H1 (cell line): ENCODE data around the gene ST6GALNAC4. TPM values are rescaled to one million over a fixed set of nuclear protein-coding genes. Genes with fewer than 3 reads are reported as not detected.

Experiments
- CTCF ChIA-PET: fragments of 300-600 bp; sonication (Branson Sonifier 250); formaldehyde crosslinking; loops from one replicate; lab custom pipeline; 2021; ENCODE audit not compliant: partially characterized antibody; lab: Charles Lee
- POLR2A ChIA-PET: fragments of 300-600 bp; sonication (Branson Sonifier 250); formaldehyde crosslinking; loops from one replicate; lab custom pipeline; 2021; ENCODE audit warnings: inconsistent platforms; ENCODE audit not compliant: partially characterized antibody; lab: Charles Lee
- DNase-seq, 2 experiments: peaks; one replicate each; pipeline versions ENCODE4 v3.0.0 to v3.0.0-alpha.2; 2010 to 2022; ENCODE audit warnings: low spot score in 2 of 2, low read depth in 1 of 2, mixed read lengths in 1 of 2
- FAIRE-seq: peaks from 2 replicates; lab custom pipeline; 2011; peaks lifted over from hg19 to GRCh38; lab: Jason Lieb, UNC
- H2AFZ ChIP-seq: 2 replicates; pipeline ENCODE4 v1.8.1; 2012; ENCODE audit warnings: low read length, inconsistent platforms
- H2AK5ac ChIP-seq: 2 replicates; pipeline ENCODE4 v1.6.1; 2013; ENCODE audit warnings: low read depth, low read length
- H2BK120ac ChIP-seq: replicated peaks from 2 replicates; pipeline ENCODE3; 2013; ENCODE audit warnings: low read depth, low read length, inconsistent platforms
- H2BK12ac ChIP-seq: 2 replicates; pipeline ENCODE4 v1.6.1; 2013; ENCODE audit warnings: low read depth, low read length
- H2BK15ac ChIP-seq: 2 replicates; pipeline ENCODE4 v1.6.1; 2013; ENCODE audit warnings: low read length
- H2BK20ac ChIP-seq: 2 replicates; pipeline ENCODE4 v1.6.1; 2013; ENCODE audit warnings: low read length
- H2BK5ac ChIP-seq: 2 replicates; pipeline ENCODE4 v1.6.1; 2013; ENCODE audit warnings: low read depth, low read length
- H3K14ac ChIP-seq: 2 replicates; pipeline ENCODE4 v1.6.1; 2013; ENCODE audit warnings: inconsistent platforms; ENCODE audit not compliant: insufficient read length
- H3K18ac ChIP-seq: 2 replicates; pipeline ENCODE4 v1.6.1; 2013; ENCODE audit warnings: low read length; ENCODE audit errors: extremely low read depth
- H3K23ac ChIP-seq: 2 replicates; pipeline ENCODE4 v1.6.1; 2013; ENCODE audit warnings: inconsistent platforms; ENCODE audit not compliant: insufficient read length
- H3K23me2 ChIP-seq: 2 replicates; pipeline ENCODE4 v1.6.1; 2013; ENCODE audit warnings: low read depth, low read length
- H3K27ac ChIP-seq: 2 replicates; pipeline ENCODE4 v1.6.1; 2011; ENCODE audit warnings: low read depth, low read length, inconsistent platforms
- H3K27me3 ChIP-seq, 4 experiments: replicated peaks in 1 of 4; 1 replicate in 1 of 4; 2 replicates in 3 of 4; pipeline versions ENCODE4 v1.6.1 to v1.8.1; 2011 to 2013; ENCODE audit warnings: low read length in 3 of 4, mild to moderate bottlenecking in 3 of 4, inconsistent platforms in 2 of 4, mixed read lengths in 2 of 4, moderate library complexity in 1 of 4; ENCODE audit not compliant: control insufficient read depth in 3 of 4, insufficient read depth in 3 of 4; ENCODE audit errors: extremely low read depth in 1 of 4
- H3K36me3 ChIP-seq, 4 experiments: 2 replicates each; pipeline versions ENCODE4 v1.6.1 to v1.8.1; 2011 to 2013; ENCODE audit warnings: mild to moderate bottlenecking in 4 of 4, low read length in 3 of 4, moderate library complexity in 2 of 4, control low read depth in 1 of 4, inconsistent platforms in 1 of 4; ENCODE audit not compliant: insufficient read depth in 4 of 4, control insufficient read depth in 2 of 4
- H3K4ac ChIP-seq: replicated peaks from 2 replicates; pipeline ENCODE3; 2013; ENCODE audit warnings: low read length, low read depth, mixed read lengths, inconsistent platforms; ENCODE audit not compliant: insufficient read length
- H3K4me1 ChIP-seq, 4 experiments: replicated peaks in 1 of 4; 1 replicate in 1 of 4; 2 replicates in 3 of 4; pipeline versions ENCODE4 v1.6.1 to v1.8.1; 2011 to 2013; ENCODE audit warnings: low read length in 3 of 4, inconsistent platforms in 2 of 4, mixed read lengths in 1 of 4; ENCODE audit not compliant: insufficient read depth in 4 of 4, control insufficient read depth in 3 of 4
- H3K4me2 ChIP-seq, 2 experiments: 2 replicates each; pipeline versions ENCODE4 v1.6.1 to v1.8.1; 2011 to 2013; ENCODE audit warnings: low read depth in 2 of 2, low read length in 2 of 2, control low read depth in 1 of 2, inconsistent platforms in 1 of 2, mild to moderate bottlenecking in 1 of 2; ENCODE audit not compliant: insufficient read depth in 1 of 2
- H3K4me3 ChIP-seq, 4 experiments: fragments of 200-600, 300-600 bp in 1 of 4; sonication (generic), shearing (Covaris generic), sonication (Bioruptor Twin) in 1 of 4; 2 replicates each; pipeline versions ENCODE4 v1.5.1 to v1.8.1; 2011 to 2016; ENCODE audit warnings: low read length in 4 of 4, low read depth in 3 of 4, control low read depth in 2 of 4, inconsistent platforms in 2 of 4, mild to moderate bottlenecking in 2 of 4, mixed read lengths in 1 of 4, moderate library complexity in 1 of 4; ENCODE audit not compliant: insufficient read depth in 2 of 4; ENCODE audit errors: extremely low read depth in 1 of 4
- H3K56ac ChIP-seq: replicated peaks from 2 replicates; pipeline ENCODE3; 2013; ENCODE audit warnings: low read depth, mild to moderate bottlenecking, mixed read lengths, low read length, inconsistent platforms; ENCODE audit not compliant: insufficient read length
- H3K79me1 ChIP-seq: 2 replicates; pipeline ENCODE4 v1.6.1; 2013; ENCODE audit warnings: low read depth, low read length, control low read depth
- H3K79me2 ChIP-seq, 2 experiments: 2 replicates each; pipeline versions ENCODE4 v1.6.1 to v1.8.1; 2012 to 2013; ENCODE audit warnings: low read length in 2 of 2, mild to moderate bottlenecking in 2 of 2, inconsistent platforms in 1 of 2; ENCODE audit not compliant: insufficient read depth in 2 of 2, control insufficient read depth in 1 of 2
- H3K9ac ChIP-seq, 4 experiments: replicated peaks in 1 of 4; 1 replicate in 1 of 4; 2 replicates in 3 of 4; pipeline versions ENCODE4 v1.6.1 to v1.8.1; 2011 to 2013; ENCODE audit warnings: low read depth in 3 of 4, low read length in 3 of 4, control low read depth in 2 of 4, mild to moderate bottlenecking in 2 of 4, moderate library complexity in 2 of 4, inconsistent platforms in 1 of 4; ENCODE audit errors: extremely low read depth in 1 of 4
- H3K9me3 ChIP-seq, 2 experiments: 2 replicates each; pipeline versions ENCODE4 v1.6.1 to v1.8.1; 2012 to 2013; ENCODE audit warnings: mild to moderate bottlenecking in 2 of 2, moderate library complexity in 2 of 2, control low read depth in 1 of 2, inconsistent platforms in 1 of 2, low read depth in 1 of 2, low read length in 1 of 2, mixed read lengths in 1 of 2; ENCODE audit not compliant: insufficient read depth in 2 of 2
- H4K20me1 ChIP-seq, 2 experiments: replicated peaks in 1 of 2; 2 replicates each; pipeline versions ENCODE3 to v1.8.1; 2011 to 2013; ENCODE audit warnings: inconsistent platforms in 2 of 2, low read length in 2 of 2, mild to moderate bottlenecking in 1 of 2; ENCODE audit not compliant: insufficient read depth in 2 of 2, control insufficient read depth in 1 of 2
- H4K5ac ChIP-seq: 2 replicates; pipeline ENCODE4 v1.6.1; 2013; ENCODE audit warnings: low read length, low read depth, mixed read lengths, inconsistent platforms; ENCODE audit not compliant: insufficient read length
- H4K8ac ChIP-seq: 2 replicates; pipeline ENCODE4 v1.8.0; 2013; ENCODE audit warnings: mild to moderate bottlenecking, moderate library complexity, low read length, inconsistent platforms; ENCODE audit not compliant: insufficient read depth; ENCODE audit errors: extremely low read depth
- H4K91ac ChIP-seq: replicated peaks from 2 replicates; pipeline ENCODE3; 2013; ENCODE audit warnings: low read length, mixed read lengths, inconsistent platforms; ENCODE audit not compliant: insufficient read length
- CBX8 ChIP-seq: fragments of 300-800, 300-1000 bp; sonication (generic); IDR thresholded peaks from 2 replicates; pipeline ENCODE4 v1.7.1; 2016; ENCODE audit warnings: low read depth, low read length, borderline replicate concordance
- CHD1 ChIP-seq: IDR thresholded peaks from 2 replicates; pipeline ENCODE4 v1.6.1; 2012; ENCODE audit warnings: low read depth, low read length, improper control_type of control experiment
- SAP30 ChIP-seq: fragments of 300-600 bp; sonication (generic); IDR thresholded peaks from 2 replicates; pipeline ENCODE4 v1.7.1; 2012; ENCODE audit warnings: low read length, moderate library complexity, mild to moderate bottlenecking, inconsistent platforms; ENCODE audit not compliant: insufficient read depth, insufficient replicate concordance
- SIN3A ChIP-seq, 2 experiments: IDR thresholded peaks in 1 of 2; conservative IDR thresholded peaks in 1 of 2; 2 replicates each; pipeline ENCODE4 v1.6.1; 2011 to 2012; ENCODE audit warnings: low read length in 2 of 2, improper control_type of control experiment in 1 of 2, low read depth in 1 of 2, mild to moderate bottlenecking in 1 of 2
- SP2 ChIP-seq: IDR thresholded peaks from 2 replicates; pipeline ENCODE4 v1.6.1; 2012; ENCODE audit warnings: mild to moderate bottlenecking, low read length, inconsistent platforms
- SUZ12 ChIP-seq: fragments of 200-600 bp; sonication (generic); IDR thresholded peaks from 2 replicates; pipeline ENCODE4 v1.6.1; 2012; ENCODE audit warnings: mild to moderate bottlenecking, inconsistent platforms, low read length, moderate library complexity, mixed read lengths
- TBP ChIP-seq: IDR thresholded peaks from 2 replicates; pipeline ENCODE4 v1.6.1; 2011; ENCODE audit warnings: low read depth, low read length, improper control_type of control experiment
- WGBS, 2 experiments: shearing (Covaris generic) in 1 of 2; methylation state at CpG; one replicate each; pipeline versions ENCODE4 v1.1.6 to v1.1.7; 2013 to 2015; ENCODE audit warnings: low lambda C conversion rate in 2 of 2, mixed read lengths in 2 of 2, inconsistent platforms in 1 of 2, low coverage in 1 of 2, missing lambda C conversion rate in 1 of 2; ENCODE audit not compliant: insufficient replicate concordance in 2 of 2, insufficient coverage in 1 of 2, insufficient read length in 1 of 2; ENCODE audit errors: extremely low coverage in 1 of 2, missing lambda C conversion rate in 1 of 2; 5-methylcytosine and 5-hydroxymethylcytosine counted together
- polyA plus RNA-seq, 7 experiments: library from polyadenylated mRNA; depleted of rRNA in 3 of 7; stranded (reverse) in 5 of 7; unstranded in 2 of 7; fragments of >200 nt in 5 of 7; fragments of 200-250 nt in 2 of 7; gene quantifications; 1 replicate in 5 of 7; 2 replicates in 1 of 7; 4 replicates in 1 of 7; pipeline versions ENCODE4 v1.2.1 to v1.2.3, GENCODE V29; 2011 to 2013; ENCODE audit warnings: missing spikeins in 2 of 7, mixed read lengths in 2 of 7
- total RNA-seq: library from RNA; stranded (reverse); fragmentation: NEBNext Ultra II Directional; extraction: Animal tissue kit (Norgen Biotek cat#: 25700); gene quantifications from 2 replicates; pipeline ENCODE4 v1.2.1, GENCODE V29; 2021
- TF ChIP-seq, protein P1 (sequence below): IDR thresholded peaks from 2 replicates; pipeline ENCODE4 v1.6.1; 2012; ENCODE audit warnings: low read length, inconsistent platforms
- TF ChIP-seq, protein P2 (sequence below): IDR thresholded peaks from 2 replicates; pipeline ENCODE4 v1.6.1; 2012; ENCODE audit warnings: inconsistent platforms

ST6GALNAC4 gene
- total and polyA plus RNA-seq, 2 of the 8 experiments (the other 6 are each of a cell fraction or from before 2014, with no cell fraction given): 21.8 to 34.1 TPM

DNA sequence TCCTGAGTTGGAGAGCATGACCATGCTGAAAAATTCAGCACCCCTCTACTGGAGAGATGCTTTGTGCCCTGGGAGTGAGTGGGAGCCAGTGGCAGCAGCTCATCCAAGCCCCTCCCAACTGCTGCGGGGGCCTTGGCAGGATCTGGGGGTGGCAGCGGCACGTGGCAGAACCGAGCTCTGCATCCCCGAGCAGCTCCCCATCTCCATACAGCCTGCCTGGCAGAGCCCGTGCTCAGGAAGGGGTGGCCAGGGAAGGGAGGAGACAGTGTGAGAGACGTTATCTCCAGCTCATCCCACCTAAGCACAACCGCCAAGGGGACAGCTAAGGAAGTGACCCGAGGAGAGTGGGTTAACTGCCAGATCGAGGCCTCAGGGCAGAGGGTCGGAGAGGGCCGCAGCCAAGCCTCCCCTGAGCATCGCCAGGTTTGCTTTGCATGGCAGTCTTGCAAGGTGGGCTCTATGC lies 38.0 kb upstream of the ST6GALNAC4 start:
- Histone ChIP-seq H2BK120ac (no peak overlapping the region), H3K27ac (no peak overlapping the region), H3K79me2 (peaks cover 0 to 78% of the 10 kb centered on the region in 2 experiments; a peak in 2 of 4 replicates), H2BK12ac (0 out of 2 replicates have a peak overlapping the region, but pooled peaks have one; percentile 19), H3K9ac (no peak overlapping the region), H3K56ac (no peak overlapping the region), H4K91ac (peak overlapping the region; percentile 15), H3K4ac (no peak overlapping the region), H4K5ac (no peak overlapping the region), H2BK20ac (no peak overlapping the region), H2BK5ac (0 out of 2 replicates have a peak overlapping the region, but pooled peaks have one; percentile 39), H2AK5ac (no peak overlapping the region), H3K23me2 (no peaks in the 10 kb centered on the region), H3K14ac (no peak overlapping the region), H3K4me3 (no peak overlapping the region), H2BK15ac (no peak overlapping the region), H3K27me3 (no peaks in the 10 kb centered on the region), H3K23ac (no peak overlapping the region), H4K8ac (no peak overlapping the region; the same call in 1 of the 2 replicates), H3K18ac (no peak overlapping the region), H3K4me2 (no peak overlapping the region), H3K79me1 (peaks cover 23% of the 10 kb centered on the region), H3K36me3 (peaks cover 0 to 2% (median 0%) of the 10 kb centered on the region in 4 experiments; a peak in 2 of 8 replicates), H2AFZ (no peak overlapping the region), H4K20me1 (peaks cover 23 to 28% of the 10 kb centered on the region in 2 experiments), H3K9me3 (no peaks in the 10 kb centered on the region), H3K4me1 (peaks cover 0 to 11% (median 7%) of the 10 kb centered on the region in 4 experiments; a peak in 4 of 7 replicates)
- ChIA-PET POLR2A (interaction anchor here (1.0 to 2.1 kb wide), 5 partner anchors 9 to 93 kb away, joined by 3 to 9 read pairs (median 4); no protein-coding TSS in a partner anchor), CTCF (interaction anchor here (0.7 to 35.5 kb wide), 35 partner anchors 8 to 413 kb away, joined by 3 to 825 read pairs (median 4); partner anchors contain the start of genes EEIG1 and NAIF1)
- DNase-seq: no peak
- WGBS, 2 experiments: 85% methylated on average over 13 of the region's 13 CpGs; no CpG with 5 or more reads in 1 of the 2 experiments
- no peak for FAIRE-seq
- TF ChIP-seq SIN3A (conservative IDR thresholded peaks at IDR 0.05 in 1 of 2, IDR thresholded peaks at IDR 0.05 in 1 of 2; ENCODE audit: low read depth in 1 of 2, low read length in 2 of 2) (no peak), CHD1 (no peak), CBX8 (no peak), TBP (no peak), SP2 (no peak), SAP30 (no peak), SUZ12 (no peak)
- TF ChIP-seq, protein P1, sequence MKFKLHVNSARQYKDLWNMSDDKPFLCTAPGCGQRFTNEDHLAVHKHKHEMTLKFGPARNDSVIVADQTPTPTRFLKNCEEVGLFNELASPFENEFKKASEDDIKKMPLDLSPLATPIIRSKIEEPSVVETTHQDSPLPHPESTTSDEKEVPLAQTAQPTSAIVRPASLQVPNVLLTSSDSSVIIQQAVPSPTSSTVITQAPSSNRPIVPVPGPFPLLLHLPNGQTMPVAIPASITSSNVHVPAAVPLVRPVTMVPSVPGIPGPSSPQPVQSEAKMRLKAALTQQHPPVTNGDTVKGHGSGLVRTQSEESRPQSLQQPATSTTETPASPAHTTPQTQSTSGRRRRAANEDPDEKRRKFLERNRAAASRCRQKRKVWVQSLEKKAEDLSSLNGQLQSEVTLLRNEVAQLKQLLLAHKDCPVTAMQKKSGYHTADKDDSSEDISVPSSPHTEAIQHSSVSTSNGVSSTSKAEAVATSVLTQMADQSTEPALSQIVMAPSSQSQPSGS: no peak
- TF ChIP-seq, protein P2, sequence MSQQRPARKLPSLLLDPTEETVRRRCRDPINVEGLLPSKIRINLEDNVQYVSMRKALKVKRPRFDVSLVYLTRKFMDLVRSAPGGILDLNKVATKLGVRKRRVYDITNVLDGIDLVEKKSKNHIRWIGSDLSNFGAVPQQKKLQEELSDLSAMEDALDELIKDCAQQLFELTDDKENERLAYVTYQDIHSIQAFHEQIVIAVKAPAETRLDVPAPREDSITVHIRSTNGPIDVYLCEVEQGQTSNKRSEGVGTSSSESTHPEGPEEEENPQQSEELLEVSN: no peak
